ENCODE measurements around the gene ARHGAP8. TPM values are rescaled to one million over a fixed set of nuclear protein-coding genes. Genes with fewer than 3 reads are reported as not detected.

ARHGAP8 gene
- total and polyA plus RNA-seq, 10 donors, result 2.7 to 71.6 (median 19.7) TPM

GRCh38 chr22:44845191-44845590 is 92.8 kb downstream of the ARHGAP8 start:
- WGBS, 5 donors, result 92 to 95% (median 93%) methylated on average over 7 to 8 of the region's 8 CpGs
- intact Hi-C loops (cut with DNase I; ENCODE audit: low total_unique reads), result no loop called here

GRCh38 chr22:44845796-44846720 is 93.7 kb downstream of the ARHGAP8 start:
- DNase-seq, result no peak
- TF ChIP-seq POLR2AphosphoS5 (IDR thresholded peaks at IDR 0.05) (no peak), CTCF (IDR thresholded peaks at IDR 0.05 in 8 of 11, conservative IDR thresholded peaks at IDR 0.05 in 3 of 11) (no peak), POLR2A (IDR thresholded peaks at IDR 0.05) (no peak)

More at GRCh38 chr22:44845191-44845590, 92.8 kb downstream of the ARHGAP8 start:
- Histone ChIP-seq H3K4me1 (no peaks in the 10 kb centered on the region), H3K36me3 (peaks cover 0 to 53% (median 0%) of the 10 kb centered on the region in 6 donors), H3K27ac (no peak overlapping the region), H3K9me3 (peaks cover 0 to 18% (median 15%) of the 10 kb centered on the region in 8 donors), H3K27me3 (replicated peaks in 1 of 7) (peaks cover 0 to 11% (median 0%) of the 10 kb centered on the region in 7 donors), H3K4me3 (no peak overlapping the region)
- DNase-seq, result no peak
- TF ChIP-seq POLR2A (IDR thresholded peaks at IDR 0.05) (no peak), CTCF (IDR thresholded peaks at IDR 0.05 in 8 of 11, conservative IDR thresholded peaks at IDR 0.05 in 3 of 11) (no peak), POLR2AphosphoS5 (IDR thresholded peaks at IDR 0.05) (no peak)

GRCh38 chr22:44846726-44847275 is 94.4 kb downstream of the ARHGAP8 start:
- intact Hi-C loops (cut with DNase I; ENCODE audit: low total_unique reads), result no loop called here
- Histone ChIP-seq H3K36me3 (peaks cover 0 to 47% (median 0%) of the 10 kb centered on the region in 6 donors), H3K27me3 (replicated peaks in 1 of 7) (peaks cover 0 to 4% (median 0%) of the 10 kb centered on the region in 7 donors), H3K4me3 (no peak overlapping the region), H3K9me3 (peaks cover 0 to 18% (median 15%) of the 10 kb centered on the region in 8 donors), H3K27ac (no peak overlapping the region), H3K4me1 (no peaks in the 10 kb centered on the region)
- WGBS, 5 donors, result 86 to 89% (median 87%) methylated on average over 14 to 16 of the region's 16 CpGs
- DNase-seq, result no peak
- no peak for TF ChIP-seq POLR2A (IDR thresholded peaks at IDR 0.05)
- TF ChIP-seq POLR2AphosphoS5 (IDR thresholded peaks at IDR 0.05), result no peak
- TF ChIP-seq CTCF (IDR thresholded peaks at IDR 0.05 in 8 of 11, conservative IDR thresholded peaks at IDR 0.05 in 3 of 11), result no peak

More at GRCh38 chr22:44845796-44846720, 93.7 kb downstream of the ARHGAP8 start:
- Histone ChIP-seq H3K4me3 (no peak overlapping the region), H3K27me3 (replicated peaks in 1 of 7) (peaks cover 0 to 7% (median 0%) of the 10 kb centered on the region in 7 donors), H3K36me3 (peaks cover 0 to 48% (median 0%) of the 10 kb centered on the region in 6 donors), H3K4me1 (no peaks in the 10 kb centered on the region), H3K27ac (no peak overlapping the region), H3K9me3 (peaks cover 0 to 18% (median 15%) of the 10 kb centered on the region in 8 donors)
- 83 to 91% (median 86%) methylated on average over 22 to 25 of the region's 25 CpGs for WGBS, 5 donors
- intact Hi-C loops (cut with DNase I; ENCODE audit: low total_unique reads), result no loop called here

- H3K27me3 ChIP-seq (replicated peaks in 1 of 7), result peaks cover 0 to 4% (median 0%) of the 10 kb centered on the region in 7 donors
- H3K4me3 ChIP-seq, result no peak overlapping the region
- peaks cover 0 to 18% (median 15%) of the 10 kb centered on the region in 8 donors for H3K9me3 ChIP-seq
- no peak for DNase-seq
- no peak for TF ChIP-seq POLR2A (IDR thresholded peaks at IDR 0.05)
- TF ChIP-seq POLR2AphosphoS5 (IDR thresholded peaks at IDR 0.05), result no peak
- no peak for TF ChIP-seq CTCF (IDR thresholded peaks at IDR 0.05 in 8 of 11, conservative IDR thresholded peaks at IDR 0.05 in 3 of 11)
- 65 to 92% (median 80%) methylated on average over 4 of the region's 4 CpGs for WGBS, 5 donors
- no peak overlapping the region for H3K27ac ChIP-seq
- H3K4me1 ChIP-seq, result no peaks in the 10 kb centered on the region
- H3K36me3 ChIP-seq, result peaks cover 0 to 47% (median 0%) of the 10 kb centered on the region in 6 donors
- intact Hi-C loops (cut with DNase I; ENCODE audit: low total_unique reads), result no loop called here
Observed at GRCh38 chr22:44847380-44847779, 95.0 kb downstream of the ARHGAP8 start.
